Fibroblast of the aortic adventitia (primary cell): ENCODE measurements around the gene IGSF11. TPM values are rescaled to one million over a fixed set of nuclear protein-coding genes. Genes with fewer than 3 reads are reported as not detected.
"Not testable (repeated sequence)": the region's sequence is repeated elsewhere in the genome, so short reads cannot be mapped to it uniquely, and the experiment has no call there.

Experiments
- DNase-seq: peaks from one replicate; pipeline ENCODE4 v3.0.0-alpha.2; 2010; ENCODE audit warnings: low read depth
- H3K4me3 ChIP-seq: 2 replicates; pipeline ENCODE4 v1.5.1; 2011; ENCODE audit warnings: low read depth, mild to moderate bottlenecking, control low read depth, low read length, moderate library complexity
- CTCF ChIP-seq: IDR thresholded peaks from 2 replicates; pipeline ENCODE4 v1.5.1; 2011; ENCODE audit warnings: mild to moderate bottlenecking, low read length, control low read depth, inconsistent platforms; ENCODE audit not compliant: insufficient read depth
- total RNA-seq: library from RNA; depleted of rRNA; stranded (reverse); fragments of >200 nt; gene quantifications from 2 replicates; pipeline ENCODE4 v1.2.3, GENCODE V29; 2012; ENCODE audit warnings: low replicate concordance

The IGSF11 gene
- total RNA-seq, 1 donor: not detected

- TF ChIP-seq CTCF: no peak
- no peak overlapping the region for H3K4me3 ChIP-seq
- no peak for DNase-seq
Observed at GRCh38 chr3:118981494-118982134, 53.0 kb downstream of the IGSF11 start.

GRCh38 chr3:118980832-118981231, 53.8 kb downstream of the IGSF11 start:
- TF ChIP-seq CTCF: no peak
- DNase-seq: no peak

GRCh38 chr3:118978393-118978758, 56.3 kb downstream of the IGSF11 start:
- no peak overlapping the region for H3K4me3 ChIP-seq
- no peak for DNase-seq
- no peak for TF ChIP-seq CTCF

More at GRCh38 chr3:118980832-118981231, 53.8 kb downstream of the IGSF11 start:
- no peak overlapping the region for H3K4me3 ChIP-seq

GRCh38 chr3:118977671-118978392, 56.8 kb downstream of the IGSF11 start:
- DNase-seq: no peak
- H3K4me3 ChIP-seq: no peak overlapping the region
- no peak for TF ChIP-seq CTCF

- DNase-seq: no peak
- H3K4me3 ChIP-seq: no peak overlapping the region
- no peak for TF ChIP-seq CTCF
Observed at GRCh38 chr3:118977118-118977517, 57.5 kb downstream of the IGSF11 start.

GRCh38 chr3:118975476-118975875, 59.2 kb downstream of the IGSF11 start:
- H3K4me3 ChIP-seq, DNase-seq: not testable (repeated sequence)

- no peak for TF ChIP-seq CTCF
- H3K4me3 ChIP-seq: no peak overlapping the region
- no peak for DNase-seq
Observed at GRCh38 chr3:118974356-118975097, 60.1 kb downstream of the IGSF11 start.
